Prostate gland (tissue), 2 donors: ENCODE results near the gene PEAK1. TPM values are rescaled to one million over a fixed set of nuclear protein-coding genes. Genes with fewer than 3 reads are reported as not detected.

Source experiments
- DNase-seq: peaks from one replicate; pipeline ENCODE4 v3.0.0-alpha.2; 2019; ENCODE audit warnings: low spot score
- H3K27ac ChIP-seq, 2 donors: fragments of 200-600 bp; sonication (generic); 2 replicates each; pipeline ENCODE4 v1.5.1; 2017 to 2019
- H3K27me3 ChIP-seq: fragments of 200-600 bp; sonication (generic); replicated peaks from 2 replicates; pipeline ENCODE4 v1.5.1; 2019; ENCODE audit not compliant: insufficient read depth
- H3K36me3 ChIP-seq, 2 donors: fragments of 200-600 bp; sonication (generic); 1 replicate in 1 of 2; 2 replicates in 1 of 2; pipeline versions ENCODE4 v1.5.1 to v1.8.1; 2017 to 2019
- H3K4me1 ChIP-seq: fragments of 200-600 bp; sonication (generic); replicated peaks from 2 replicates; pipeline ENCODE4 v1.5.1; 2019
- H3K4me3 ChIP-seq, 2 donors: fragments of 200-600 bp; sonication (generic); 2 replicates each; pipeline ENCODE4 v1.5.1; 2017 to 2019
- H3K9me3 ChIP-seq: fragments of 200-600 bp; sonication (generic); 2 replicates; pipeline ENCODE4 v1.5.1; 2017
- POLR2A ChIP-seq: fragments of 450-650 bp; IDR thresholded peaks from one replicate; pipeline ENCODE4 v1.6.1; 2016; ENCODE audit warnings: antibody characterized with exemption, mild to moderate bottlenecking
- POLR2AphosphoS5 ChIP-seq: sonication (generic); formaldehyde crosslinking; IDR thresholded peaks from one replicate; pipeline ENCODE4 v1.6.1; 2017; ENCODE audit warnings: antibody characterized with exemption
- WGBS: methylation state at CpG from one replicate; pipeline ENCODE4 v1.1.5; 2018; 5-methylcytosine and 5-hydroxymethylcytosine counted together
- intact Hi-C: fragments of 100-400 bp; cut with DNase I; formaldehyde crosslinking; loops from one replicate; pipeline ENCODE4 v1.14.2; 2022
- total RNA-seq, 2 donors: library from RNA; depleted of rRNA; stranded (reverse); fragments of >200 nt; gene quantifications; one replicate each; pipeline ENCODE4 v1.1.0, GENCODE V29; 2016
- TF ChIP-seq, protein P1 (sequence below), 4 experiments: fragments of 200-600 bp in 2 of 4; fragments of 450-650 bp in 2 of 4; sonication (generic) in 2 of 4; IDR thresholded peaks; 1 replicate in 3 of 4; 2 replicates in 1 of 4; pipeline ENCODE4 v1.5.1; 2016 to 2019; ENCODE audit warnings: antibody characterized with exemption in 4 of 4, mild to moderate bottlenecking in 2 of 4, moderate library complexity in 2 of 4

Gene PEAK1
- total RNA-seq, 2 donors from 2014 or later: 11.3 to 108 TPM

- no peak overlapping the region for H3K4me3 ChIP-seq
- intact Hi-C loops: no loop called here
- H3K27ac ChIP-seq: no peak overlapping the region
- TF ChIP-seq POLR2A: no peak
- no peak for TF ChIP-seq POLR2AphosphoS5
- TF ChIP-seq, protein P1, sequence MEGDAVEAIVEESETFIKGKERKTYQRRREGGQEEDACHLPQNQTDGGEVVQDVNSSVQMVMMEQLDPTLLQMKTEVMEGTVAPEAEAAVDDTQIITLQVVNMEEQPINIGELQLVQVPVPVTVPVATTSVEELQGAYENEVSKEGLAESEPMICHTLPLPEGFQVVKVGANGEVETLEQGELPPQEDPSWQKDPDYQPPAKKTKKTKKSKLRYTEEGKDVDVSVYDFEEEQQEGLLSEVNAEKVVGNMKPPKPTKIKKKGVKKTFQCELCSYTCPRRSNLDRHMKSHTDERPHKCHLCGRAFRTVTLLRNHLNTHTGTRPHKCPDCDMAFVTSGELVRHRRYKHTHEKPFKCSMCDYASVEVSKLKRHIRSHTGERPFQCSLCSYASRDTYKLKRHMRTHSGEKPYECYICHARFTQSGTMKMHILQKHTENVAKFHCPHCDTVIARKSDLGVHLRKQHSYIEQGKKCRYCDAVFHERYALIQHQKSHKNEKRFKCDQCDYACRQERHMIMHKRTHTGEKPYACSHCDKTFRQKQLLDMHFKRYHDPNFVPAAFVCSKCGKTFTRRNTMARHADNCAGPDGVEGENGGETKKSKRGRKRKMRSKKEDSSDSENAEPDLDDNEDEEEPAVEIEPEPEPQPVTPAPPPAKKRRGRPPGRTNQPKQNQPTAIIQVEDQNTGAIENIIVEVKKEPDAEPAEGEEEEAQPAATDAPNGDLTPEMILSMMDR (IDR thresholded peaks at IDR 0.05): no peak
- no peaks in the 10 kb centered on the region for H3K9me3 ChIP-seq
- no peaks in the 10 kb centered on the region for H3K27me3 ChIP-seq
- H3K36me3 ChIP-seq: no peaks in the 10 kb centered on the region
- H3K4me1 ChIP-seq: no peaks in the 10 kb centered on the region
- no peak for DNase-seq
- WGBS: 88% methylated on average over 3 of the region's 3 CpGs
These were observed 28.4 kb downstream of the PEAK1 start for GRCh38 chr15:77391372-77391951.

GRCh38 chr15:77387365-77388105 is 32.4 kb downstream of the PEAK1 start:
- no peak for DNase-seq
- Histone ChIP-seq H3K27ac (no peak overlapping the region), H3K9me3 (no peaks in the 10 kb centered on the region), H3K27me3 (no peaks in the 10 kb centered on the region), H3K4me1 (no peaks in the 10 kb centered on the region), H3K36me3 (no peaks in the 10 kb centered on the region), H3K4me3 (no peak overlapping the region)
- WGBS: 80% methylated on average over 2 of the region's 2 CpGs
- intact Hi-C loops: no loop called here
- TF ChIP-seq, protein P1 (IDR thresholded peaks at IDR 0.05): no peak
- no peak for TF ChIP-seq POLR2A
- TF ChIP-seq POLR2AphosphoS5: no peak

- no peaks in the 10 kb centered on the region for H3K4me1 ChIP-seq
- TF ChIP-seq POLR2A (no peak), POLR2AphosphoS5 (no peak)
- TF ChIP-seq, protein P1 (IDR thresholded peaks at IDR 0.05): no peak
- H3K27me3 ChIP-seq: no peaks in the 10 kb centered on the region
- intact Hi-C loops: no loop called here
- H3K27ac ChIP-seq: no peak overlapping the region
- no peaks in the 10 kb centered on the region for H3K36me3 ChIP-seq
- no peak overlapping the region for H3K4me3 ChIP-seq
- H3K9me3 ChIP-seq: no peaks in the 10 kb centered on the region
- DNase-seq: no peak
- 82% methylated on average over 2 of the region's 2 CpGs for WGBS
These were observed 33.3 kb downstream of the PEAK1 start for GRCh38 chr15:77386626-77387025.

DNA sequence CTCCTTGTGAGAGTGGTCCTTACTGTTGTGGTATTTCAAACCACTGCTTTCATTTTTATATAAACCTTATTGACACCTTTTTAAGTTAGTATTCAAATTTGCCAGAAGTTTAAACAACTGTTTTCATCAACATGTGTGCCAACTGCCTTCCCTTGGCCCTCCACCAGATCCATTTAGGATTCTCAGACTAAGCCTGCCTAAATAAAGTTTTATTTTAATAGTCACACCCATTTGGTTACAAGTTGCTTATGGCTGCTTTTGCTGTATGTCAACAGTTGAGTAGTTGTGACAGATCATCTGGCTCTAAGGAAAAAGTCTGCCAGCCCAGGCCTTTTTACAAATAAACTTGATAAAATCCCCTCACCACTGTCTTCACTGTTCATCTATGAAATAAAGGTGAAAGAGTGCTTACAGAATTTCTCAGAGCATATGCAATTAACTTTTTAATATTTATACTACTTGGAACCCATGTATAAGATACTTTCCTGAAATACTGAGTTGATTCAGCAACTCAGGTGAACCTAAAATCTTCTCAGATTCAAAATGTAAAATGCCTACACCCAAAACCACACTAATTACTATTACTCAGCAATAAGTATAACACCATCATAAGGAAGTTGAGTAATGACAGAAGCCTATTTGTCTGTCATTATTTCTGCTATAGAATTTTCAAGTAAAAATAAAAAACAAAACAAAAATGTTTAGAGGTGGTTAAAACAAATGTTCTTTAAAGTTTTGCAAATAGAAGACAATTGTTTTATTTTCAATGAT is 35.1 kb downstream of the PEAK1 start:
- no peaks in the 10 kb centered on the region for H3K36me3 ChIP-seq
- H3K4me3 ChIP-seq: no peak overlapping the region
- DNase-seq: no peak
- no peaks in the 10 kb centered on the region for H3K9me3 ChIP-seq
- H3K27ac ChIP-seq: no peak overlapping the region
- TF ChIP-seq POLR2A: no peak
- TF ChIP-seq, protein P1 (IDR thresholded peaks at IDR 0.05): no peak
- no peaks in the 10 kb centered on the region for H3K27me3 ChIP-seq
- H3K4me1 ChIP-seq: no peaks in the 10 kb centered on the region
- intact Hi-C loops: no loop called here
